Vagina (tissue), 2 donors: ENCODE results near the gene GPD1L.

ENCODE experiments used
- POLR2A ChIP-seq, 2 donors: fragments of 450-650 bp; IDR thresholded peaks; one replicate each; pipeline ENCODE4 v1.6.1; 2017; ENCODE audit warnings: antibody characterized with exemption in 2 of 2, mild to moderate bottlenecking in 2 of 2, moderate library complexity in 2 of 2
- POLR2AphosphoS5 ChIP-seq, 2 donors: sonication (generic); formaldehyde crosslinking; IDR thresholded peaks; one replicate each; pipeline ENCODE4 v1.9.0; 2017; ENCODE audit warnings: antibody characterized with exemption in 2 of 2, mild to moderate bottlenecking in 2 of 2, low read depth in 1 of 2; ENCODE audit not compliant: insufficient read depth in 1 of 2

DNA sequence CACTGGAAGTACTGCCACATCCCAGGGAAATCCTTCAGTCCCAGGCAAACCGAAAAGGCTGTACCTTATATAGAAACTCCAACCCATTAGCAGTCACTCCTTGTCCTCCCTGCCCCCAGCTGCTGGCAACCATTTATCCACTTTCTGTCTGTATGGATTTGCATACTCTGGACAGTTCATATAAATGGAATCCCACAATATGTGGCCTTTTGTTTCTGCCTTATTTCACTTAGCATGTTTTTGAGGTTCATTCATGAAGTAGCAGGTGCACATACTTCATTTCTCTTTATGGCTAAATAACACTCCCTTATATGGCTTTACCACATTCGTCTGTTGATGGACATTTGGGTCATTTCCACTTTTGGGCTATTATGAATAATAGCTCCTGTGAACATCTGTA is 80.5 kb downstream of the GPD1L start:
- TF ChIP-seq POLR2A (IDR thresholded peaks at IDR 0.05) (no peak), POLR2AphosphoS5 (IDR thresholded peaks at IDR 0.05; ENCODE audit: insufficient read depth in 1 of 2, low read depth in 1 of 2) (no peak)
